Measurements from ENCODE around the gene PXMP4.

PXMP4 gene

GRCh38 chr20:33731693-33732165 lies 11.6 kb upstream of the PXMP4 start, which contains the start of gene ZNF341:
ZNF341 (plus strand) TSS chr20:33731996; CDS start chr20:33732022, 26 bp downstream.
- DNase-seq: no peak

GRCh38 chr20:33730946-33731692 lies 11.0 kb upstream of the PXMP4 start:
- no peak for DNase-seq

- DNase-seq: no peak
Measured at GRCh38 chr20:33729101-33729500, 9.0 kb upstream of the PXMP4 start.

- DNase-seq: no peak
Measured at GRCh38 chr20:33728463-33728862, 8.4 kb upstream of the PXMP4 start.

GRCh38 chr20:33727806-33728205 lies 7.7 kb upstream of the PXMP4 start:
- no peak for DNase-seq

GRCh38 chr20:33727115-33727479 lies 7.0 kb upstream of the PXMP4 start:
- DNase-seq: no peak

- DNase-seq: no peak
Measured at GRCh38 chr20:33725607-33726264, 5.6 kb upstream of the PXMP4 start.

- DNase-seq: no peak
Measured at GRCh38 chr20:33724439-33725094, 4.5 kb upstream of the PXMP4 start.

GRCh38 chr20:33721391-33722140 lies 1.5 kb upstream of the PXMP4 start:
- no peak for DNase-seq

- no peak for DNase-seq
Measured at GRCh38 chr20:33719277-33719988, 677 bp downstream of the PXMP4 start.

GRCh38 chr20:33716498-33716897 lies 3.6 kb downstream of the PXMP4 start:
- DNase-seq: no peak

GRCh38 chr20:33713865-33714367 lies 6.2 kb downstream of the PXMP4 start:
- DNase-seq: no peak

- no peak for DNase-seq
Measured at GRCh38 chr20:33711446-33711738, 8.7 kb downstream of the PXMP4 start.

GRCh38 chr20:33710681-33711445 lies 9.2 kb downstream of the PXMP4 start:
- no peak for DNase-seq

GRCh38 chr20:33709905-33710541 lies 10.1 kb downstream of the PXMP4 start:
- DNase-seq: no peak

GRCh38 chr20:33709398-33709797 lies 10.7 kb downstream of the PXMP4 start:
- DNase-seq: no peak

GRCh38 chr20:33707668-33708067 lies 12.4 kb downstream of the PXMP4 start:
- no peak for DNase-seq

GRCh38 chr20:33704197-33704924 lies 15.7 kb downstream of the PXMP4 start:
- no peak for DNase-seq

GRCh38 chr20:33703498-33704137 lies 16.5 kb downstream of the PXMP4 start:
- DNase-seq: no peak

GRCh38 chr20:33702861-33703260 lies 17.2 kb downstream of the PXMP4 start:
- DNase-seq: no peak

Measured in right forelimb (tissue), 1 donor.